ENCODE measurements around the gene TCEAL3. TPM values are rescaled to one million over a fixed set of nuclear protein-coding genes. Genes with fewer than 3 reads are reported as not detected.

The TCEAL3 gene
- total RNA-seq, 1 experiment from 2014 or later, result 23.8 TPM

GRCh38 chrX:103571726-103572125 lies 36.0 kb upstream of the TCEAL3 start:
- Histone ChIP-seq H3K36me3 (ENCODE audit: control insufficient read depth, insufficient read depth, low read length) (no peaks in the 10 kb centered on the region), H3K9me3 (ENCODE audit: control insufficient read depth, insufficient read depth, low read depth, low read length) (no peaks in the 10 kb centered on the region), H3K27me3 (ENCODE audit: control insufficient read depth, insufficient read depth, low read length) (no peaks in the 10 kb centered on the region), H3K27ac (ENCODE audit: low read length) (no peak overlapping the region), H3K4me3 (ENCODE audit: low read depth in 2 of 2, low read length in 2 of 2) (no peak overlapping the region), H3K4me1 (ENCODE audit: control insufficient read depth, insufficient read depth, low read length) (no peaks in the 10 kb centered on the region)
- in situ Hi-C loops (cut with HindIII; ENCODE audit: low pct_unique_long_range_greater_than_20kb, low sequenced_read_pairs) (no loop called here), intact Hi-C loops (cut with micrococcal nuclease; ENCODE audit: unreplicated experiment) (no loop called here)
- DNase-seq (ENCODE audit: low read depth, low spot score) (no peak), ATAC-seq (no peak)
- TF ChIP-seq REST (IDR thresholded peaks at IDR 0.05; ENCODE audit: insufficient read depth in 1 of 2, low read depth in 2 of 2, low read length in 1 of 2) (no peak), SIN3A (IDR thresholded peaks at IDR 0.05; ENCODE audit: borderline replicate concordance, insufficient read depth, low read depth, low read length) (no peak), TCF7L2 (IDR thresholded peaks at IDR 0.05; ENCODE audit: low read depth, low read length) (no peak), POLR2AphosphoS5 (IDR thresholded peaks at IDR 0.05; ENCODE audit: low read depth, low read length) (no peak)
- TF ChIP-seq, protein P1, sequence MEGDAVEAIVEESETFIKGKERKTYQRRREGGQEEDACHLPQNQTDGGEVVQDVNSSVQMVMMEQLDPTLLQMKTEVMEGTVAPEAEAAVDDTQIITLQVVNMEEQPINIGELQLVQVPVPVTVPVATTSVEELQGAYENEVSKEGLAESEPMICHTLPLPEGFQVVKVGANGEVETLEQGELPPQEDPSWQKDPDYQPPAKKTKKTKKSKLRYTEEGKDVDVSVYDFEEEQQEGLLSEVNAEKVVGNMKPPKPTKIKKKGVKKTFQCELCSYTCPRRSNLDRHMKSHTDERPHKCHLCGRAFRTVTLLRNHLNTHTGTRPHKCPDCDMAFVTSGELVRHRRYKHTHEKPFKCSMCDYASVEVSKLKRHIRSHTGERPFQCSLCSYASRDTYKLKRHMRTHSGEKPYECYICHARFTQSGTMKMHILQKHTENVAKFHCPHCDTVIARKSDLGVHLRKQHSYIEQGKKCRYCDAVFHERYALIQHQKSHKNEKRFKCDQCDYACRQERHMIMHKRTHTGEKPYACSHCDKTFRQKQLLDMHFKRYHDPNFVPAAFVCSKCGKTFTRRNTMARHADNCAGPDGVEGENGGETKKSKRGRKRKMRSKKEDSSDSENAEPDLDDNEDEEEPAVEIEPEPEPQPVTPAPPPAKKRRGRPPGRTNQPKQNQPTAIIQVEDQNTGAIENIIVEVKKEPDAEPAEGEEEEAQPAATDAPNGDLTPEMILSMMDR (IDR thresholded peaks at IDR 0.05), result no peak
- no TSS peak for BruUV-seq (replicated peaks)
- POLR2A ChIA-PET, result no interaction called here
- CTCF ChIA-PET, result no interaction called here

GRCh38 chrX:103573202-103573601 lies 34.6 kb upstream of the TCEAL3 start:
- BruUV-seq (replicated peaks), result no TSS peak
- no peaks in the 10 kb centered on the region for H3K4me1 ChIP-seq (ENCODE audit: control insufficient read depth, insufficient read depth, low read length)
- no peak overlapping the region for H3K27ac ChIP-seq (ENCODE audit: low read length)
- no peak for ATAC-seq
- H3K27me3 ChIP-seq (ENCODE audit: control insufficient read depth, insufficient read depth, low read length), result no peaks in the 10 kb centered on the region
- H3K4me3 ChIP-seq (ENCODE audit: low read depth in 2 of 2, low read length in 2 of 2), result no peak overlapping the region
- in situ Hi-C loops (cut with HindIII; ENCODE audit: low pct_unique_long_range_greater_than_20kb, low sequenced_read_pairs) (no loop called here), intact Hi-C loops (cut with micrococcal nuclease; ENCODE audit: unreplicated experiment) (no loop called here)
- TF ChIP-seq, protein P1 (IDR thresholded peaks at IDR 0.05), result no peak
- TF ChIP-seq POLR2AphosphoS5 (IDR thresholded peaks at IDR 0.05; ENCODE audit: low read depth, low read length), result no peak
- no peaks in the 10 kb centered on the region for H3K9me3 ChIP-seq (ENCODE audit: control insufficient read depth, insufficient read depth, low read depth, low read length)
- H3K36me3 ChIP-seq (ENCODE audit: control insufficient read depth, insufficient read depth, low read length), result no peaks in the 10 kb centered on the region
- CTCF ChIA-PET, result interaction anchor here (0.5 kb wide), 1 partner anchor 83 kb away, joined by 6 read pairs; no protein-coding TSS in a partner anchor
- DNase-seq (ENCODE audit: low read depth, low spot score), result no peak
- POLR2A ChIA-PET, result no interaction called here
